T-helper 17 cell (primary cell): ENCODE results near the gene RASSF8. TPM values are rescaled to one million over a fixed set of nuclear protein-coding genes. Genes with fewer than 3 reads are reported as not detected.
A peak's percentile ranks its signal among the peaks of the same experiment; 100 is the strongest.

Experiments used
- ATAC-seq: fragments of 150-1000 bp; cut with Tn5 transposase; 2 replicates; pipeline ENCODE4 v1.10.0; 2021; ENCODE audit warnings: mild to moderate bottlenecking, moderate library complexity
- DNase-seq, 3 donors: peaks; one replicate each; pipeline versions ENCODE4 v3.0.0 to v3.0.0-alpha.2; 2020 to 2021
- H3K9me3 ChIP-seq: one replicate; pipeline ENCODE4 v1.7.0; 2013; ENCODE audit warnings: low read length, mild to moderate bottlenecking; ENCODE audit not compliant: control insufficient read depth, poor library complexity, severe bottlenecking
- H3K27ac Mint-ChIP-seq: one replicate; pipeline ENCODE4 v1.8.0; 2022; ENCODE audit warnings: mild to moderate bottlenecking, moderate library complexity, mixed read lengths
- H3K27me3 Mint-ChIP-seq: one replicate; pipeline ENCODE4 v1.8.0; 2022; ENCODE audit warnings: mixed read lengths
- H3K36me3 Mint-ChIP-seq: one replicate; pipeline ENCODE4 v1.8.0; 2022; ENCODE audit warnings: low read depth, mixed read lengths
- H3K4me1 Mint-ChIP-seq: one replicate; pipeline ENCODE4 v1.8.0; 2022; ENCODE audit warnings: mild to moderate bottlenecking, mixed read lengths
- H3K4me3 Mint-ChIP-seq: one replicate; pipeline ENCODE4 v1.8.0; 2022; ENCODE audit warnings: mild to moderate bottlenecking, moderate library complexity, mixed read lengths
- total RNA-seq, 4 donors: library from RNA in 2 of 4; stranded (reverse) in 2 of 4; gene quantifications; one replicate each; pipeline ENCODE4 v1.2.3 and lab custom pipeline; 2022 to 2026

RASSF8 gene
- total RNA-seq, 2 donors from 2014 or later: 0.05 TPM; not detected in 1

DNA sequence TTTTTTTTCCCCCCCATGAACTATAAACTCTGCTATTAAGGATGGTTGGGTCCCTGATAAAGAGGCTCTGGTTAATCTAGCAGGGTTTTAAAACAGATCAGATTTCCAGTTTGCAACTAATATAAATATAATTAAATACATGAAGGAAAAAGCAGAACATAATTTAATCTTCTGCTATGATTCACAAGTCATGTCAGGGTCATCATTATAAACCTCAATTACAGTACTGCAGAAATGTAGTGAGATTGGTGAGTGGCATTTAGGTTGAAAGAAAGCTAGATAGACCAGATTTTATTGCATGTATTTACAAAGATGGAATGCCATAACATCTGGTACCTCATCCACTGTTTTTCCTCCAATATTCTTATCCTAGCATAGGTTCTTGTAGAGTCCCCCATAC is 14.5 kb upstream of the RASSF8 start:
- H3K27me3 Mint-ChIP-seq: no peaks in the 10 kb centered on the region

GRCh38 chr12:25949343-25949742 is 9.1 kb upstream of the RASSF8 start:
- H3K9me3 ChIP-seq: no peaks in the 10 kb centered on the region
- Mint-ChIP-seq H3K36me3 (no peaks in the 10 kb centered on the region), H3K4me1 (no peaks in the 10 kb centered on the region), H3K27me3 (peaks cover 6% of the 10 kb centered on the region), H3K4me3 (no peak overlapping the region), H3K27ac (no peak overlapping the region)
- DNase-seq (no peak), ATAC-seq (no peak)

More for the DNA sequence above, 14.5 kb upstream of the RASSF8 start:
- no peaks in the 10 kb centered on the region for H3K9me3 ChIP-seq
- H3K4me3 Mint-ChIP-seq: no peak overlapping the region
- no peak overlapping the region for H3K27ac Mint-ChIP-seq
- DNase-seq (no peak), ATAC-seq (no peak)
- H3K4me1 Mint-ChIP-seq: no peaks in the 10 kb centered on the region
- H3K36me3 Mint-ChIP-seq: no peaks in the 10 kb centered on the region

DNA sequence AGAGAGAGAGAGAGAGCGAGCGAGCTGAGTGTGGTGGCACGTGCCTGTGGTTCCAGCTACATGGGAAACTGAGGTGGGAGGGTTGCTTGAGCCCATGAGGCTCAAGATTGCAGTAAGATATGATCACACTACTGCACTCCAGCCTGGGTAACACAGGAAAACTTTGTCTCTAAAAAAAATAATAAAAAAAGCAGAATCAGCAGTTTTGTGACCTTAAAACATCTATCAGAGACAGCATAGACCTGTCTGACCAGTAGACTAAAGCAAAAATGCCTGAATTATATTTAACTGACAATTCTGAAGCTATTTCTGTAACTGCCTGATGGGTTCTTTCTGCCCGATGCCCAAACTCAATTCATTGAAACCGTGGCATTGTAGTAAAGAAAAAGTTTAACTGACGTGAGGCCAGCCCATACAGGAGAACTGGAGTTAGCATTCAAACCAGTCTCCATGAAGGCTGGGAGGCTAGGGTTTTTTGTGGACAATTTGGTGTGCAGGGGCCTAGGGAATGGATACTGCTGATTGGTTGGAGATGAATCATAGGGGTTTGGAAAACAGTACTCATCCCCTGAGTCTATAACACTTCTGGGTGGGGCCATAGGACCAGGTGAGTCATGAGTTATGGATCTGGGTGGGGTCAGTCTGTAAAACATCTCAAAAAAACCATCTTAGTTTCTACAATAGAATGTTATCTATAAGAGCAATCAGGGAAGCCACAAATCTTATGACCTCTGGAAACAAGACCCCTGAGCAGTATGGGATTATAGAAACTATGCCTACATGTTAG is 8.0 kb upstream of the RASSF8 start:
- ATAC-seq (no peak), DNase-seq (no peak)
- Mint-ChIP-seq H3K4me1 (no peaks in the 10 kb centered on the region), H3K27ac (no peak overlapping the region), H3K4me3 (no peak overlapping the region), H3K27me3 (peaks cover 16% of the 10 kb centered on the region), H3K36me3 (no peaks in the 10 kb centered on the region)
- no peaks in the 10 kb centered on the region for H3K9me3 ChIP-seq

GRCh38 chr12:25957793-25958427 is 572 bp upstream of the RASSF8 start:
- ATAC-seq (no peak), DNase-seq (no peak)
- peaks cover 78% of the 10 kb centered on the region for H3K27me3 Mint-ChIP-seq
- peaks cover 2% of the 10 kb centered on the region for H3K36me3 Mint-ChIP-seq
- peaks cover 13% of the 10 kb centered on the region for H3K4me1 Mint-ChIP-seq
- H3K4me3 Mint-ChIP-seq: peak overlapping the region; percentile 60
- no peaks in the 10 kb centered on the region for H3K9me3 ChIP-seq
- H3K27ac Mint-ChIP-seq: no peak overlapping the region

- no peak overlapping the region for H3K27ac Mint-ChIP-seq
- DNase-seq: no peak
- no peaks in the 10 kb centered on the region for H3K9me3 ChIP-seq
- H3K4me1 Mint-ChIP-seq: peaks cover 13% of the 10 kb centered on the region
- ATAC-seq: no peak
- H3K4me3 Mint-ChIP-seq: peak overlapping the region; percentile 81
- peaks cover 84% of the 10 kb centered on the region for H3K27me3 Mint-ChIP-seq
- H3K36me3 Mint-ChIP-seq: peaks cover 2% of the 10 kb centered on the region
These were observed 834 bp downstream of the RASSF8 start for GRCh38 chr12:25959071-25959961.

- Mint-ChIP-seq H3K27me3 (peaks cover 81% of the 10 kb centered on the region), H3K4me3 (peak overlapping the region; percentile 81), H3K27ac (no peak overlapping the region), H3K4me1 (peaks cover 13% of the 10 kb centered on the region), H3K36me3 (peaks cover 2% of the 10 kb centered on the region)
- ATAC-seq (no peak), DNase-seq (no peak)
- no peaks in the 10 kb centered on the region for H3K9me3 ChIP-seq
These were observed 1.7 kb downstream of the RASSF8 start for GRCh38 chr12:25960143-25960542.

- Mint-ChIP-seq H3K36me3 (peaks cover 2% of the 10 kb centered on the region), H3K27me3 (peaks cover 80% of the 10 kb centered on the region), H3K4me1 (peaks cover 13% of the 10 kb centered on the region), H3K27ac (no peak overlapping the region), H3K4me3 (no peak overlapping the region)
- ATAC-seq (no peak), DNase-seq (no peak)
- no peaks in the 10 kb centered on the region for H3K9me3 ChIP-seq
These were observed 2.5 kb downstream of the RASSF8 start for GRCh38 chr12:25960961-25961360.

- H3K27ac Mint-ChIP-seq: no peak overlapping the region
- no peaks in the 10 kb centered on the region for H3K9me3 ChIP-seq
- no peaks in the 10 kb centered on the region for H3K36me3 Mint-ChIP-seq
- H3K27me3 Mint-ChIP-seq: peaks cover 70% of the 10 kb centered on the region
- peaks cover 9% of the 10 kb centered on the region for H3K4me1 Mint-ChIP-seq
- H3K4me3 Mint-ChIP-seq: no peak overlapping the region
- DNase-seq (no peak), ATAC-seq (no peak)
These were observed 4.5 kb downstream of the RASSF8 start for GRCh38 chr12:25962932-25963525.

DNA sequence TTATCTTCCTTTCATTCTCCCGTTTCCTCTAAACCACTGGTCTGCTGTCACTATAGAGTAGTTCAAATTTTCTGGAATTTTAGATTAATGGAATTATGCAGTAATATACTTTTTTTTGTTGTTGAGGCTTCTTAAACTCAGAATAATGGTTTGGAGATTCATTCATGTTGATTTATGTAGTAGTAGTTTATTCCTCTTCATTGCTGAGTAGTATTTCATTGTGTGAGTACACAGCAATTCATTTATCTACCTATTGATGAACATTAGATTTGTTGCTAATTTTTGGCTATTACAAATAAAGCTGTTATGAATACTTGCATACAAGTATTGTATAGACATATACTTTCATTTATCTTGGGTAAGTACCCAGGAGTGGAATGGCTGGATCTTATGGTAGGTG is 7.2 kb downstream of the RASSF8 start:
- no peak for DNase-seq
- H3K9me3 ChIP-seq: no peaks in the 10 kb centered on the region
- peaks cover under 1% of the 10 kb centered on the region for H3K4me1 Mint-ChIP-seq
- no peak overlapping the region for H3K4me3 Mint-ChIP-seq
- ATAC-seq: no peak
- no peak overlapping the region for H3K27ac Mint-ChIP-seq
- H3K27me3 Mint-ChIP-seq: peaks cover 72% of the 10 kb centered on the region
- no peaks in the 10 kb centered on the region for H3K36me3 Mint-ChIP-seq

- no peaks in the 10 kb centered on the region for H3K9me3 ChIP-seq
- H3K27ac Mint-ChIP-seq: no peak overlapping the region
- no peak overlapping the region for H3K4me3 Mint-ChIP-seq
- no peak for ATAC-seq
- DNase-seq: no peak
- H3K27me3 Mint-ChIP-seq: peaks cover 55% of the 10 kb centered on the region
- no peaks in the 10 kb centered on the region for H3K36me3 Mint-ChIP-seq
- no peaks in the 10 kb centered on the region for H3K4me1 Mint-ChIP-seq
These were observed 11.6 kb downstream of the RASSF8 start for GRCh38 chr12:25970082-25970481.

- H3K36me3 Mint-ChIP-seq: no peaks in the 10 kb centered on the region
- no peaks in the 10 kb centered on the region for H3K4me1 Mint-ChIP-seq
- H3K9me3 ChIP-seq: no peaks in the 10 kb centered on the region
- H3K27ac Mint-ChIP-seq: no peak overlapping the region
- ATAC-seq (no peak), DNase-seq (no peak)
- H3K4me3 Mint-ChIP-seq: no peak overlapping the region
- peaks cover 56% of the 10 kb centered on the region for H3K27me3 Mint-ChIP-seq
These were observed 12.6 kb downstream of the RASSF8 start for GRCh38 chr12:25970916-25971653.

DNA sequence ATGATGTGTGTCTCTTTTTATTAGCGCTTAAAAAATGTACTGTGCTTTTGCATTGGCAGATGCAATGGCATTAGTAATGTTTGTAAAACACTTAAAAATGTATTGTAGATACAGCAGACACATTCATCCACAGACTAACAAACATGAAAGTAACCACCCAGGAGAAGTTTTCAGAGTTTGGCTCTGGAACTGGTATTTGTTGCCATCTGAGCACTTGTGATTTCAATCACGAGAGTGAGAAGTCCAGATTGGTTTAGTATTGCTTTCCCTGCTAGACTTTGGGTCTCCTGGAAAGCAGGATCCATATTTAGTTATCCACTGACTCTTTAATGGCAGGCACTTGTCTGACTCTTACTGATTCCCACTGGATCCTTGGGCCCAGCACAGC is 13.2 kb downstream of the RASSF8 start:
- no peak for ATAC-seq
- Mint-ChIP-seq H3K4me3 (no peak overlapping the region), H3K27me3 (peaks cover 58% of the 10 kb centered on the region)

More for the DNA sequence above, 13.2 kb downstream of the RASSF8 start:
- H3K9me3 ChIP-seq: no peaks in the 10 kb centered on the region
- peaks cover under 1% of the 10 kb centered on the region for H3K4me1 Mint-ChIP-seq
- no peaks in the 10 kb centered on the region for H3K36me3 Mint-ChIP-seq
- H3K27ac Mint-ChIP-seq: no peak overlapping the region
- no peak for DNase-seq
